Eye (tissue), 1 donor: Measurements from ENCODE around the gene C12orf76.
"Not testable (repeated sequence)": the region's sequence is repeated elsewhere in the genome, so short reads cannot be mapped to it uniquely, and the experiment has no call there.

Experiments used
- DNase-seq: peaks from one replicate; pipeline ENCODE4 v3.0.0-alpha.2; 2015

Gene C12orf76

GRCh38 chr12:110048242-110049027 lies at the start of gene C12orf76:
Gene C12orf76, minus strand, starts transcription at chr12:110048522. Its CDS starts 27 bp downstream, at chr12:110048495.
- peak; percentile 97 for DNase-seq

- peak; percentile 6 for DNase-seq
These were observed 45.4 kb upstream of the C12orf76 start for GRCh38 chr12:110093631-110094311.

- no peak for DNase-seq
These were observed 42.9 kb upstream of the C12orf76 start for GRCh38 chr12:110091136-110091711.

GRCh38 chr12:110090266-110091135 lies 42.2 kb upstream of the C12orf76 start:
- DNase-seq: no peak

GRCh38 chr12:110088936-110089335 lies 40.6 kb upstream of the C12orf76 start:
- no peak for DNase-seq

- not testable (repeated sequence) for DNase-seq
These were observed 39.9 kb upstream of the C12orf76 start for GRCh38 chr12:110088216-110088615.

- DNase-seq: no peak
These were observed 36.1 kb upstream of the C12orf76 start for GRCh38 chr12:110084314-110085015.

- DNase-seq: no peak
These were observed 32.1 kb upstream of the C12orf76 start for GRCh38 chr12:110080410-110080809.

GRCh38 chr12:110079477-110080400 lies 31.4 kb upstream of the C12orf76 start:
- DNase-seq: no peak

- no peak for DNase-seq
These were observed 29.5 kb upstream of the C12orf76 start for GRCh38 chr12:110077800-110078199.

- no peak for DNase-seq
These were observed 27.6 kb upstream of the C12orf76 start for GRCh38 chr12:110075880-110076279.

- peak; percentile 5 for DNase-seq
These were observed 25.8 kb upstream of the C12orf76 start for GRCh38 chr12:110074089-110074488.

GRCh38 chr12:110073049-110073831 lies 24.9 kb upstream of the C12orf76 start:
- DNase-seq: peak; percentile 10

GRCh38 chr12:110072636-110073035 lies 24.3 kb upstream of the C12orf76 start:
- DNase-seq: not testable (repeated sequence)

- DNase-seq: no peak
These were observed 23.6 kb upstream of the C12orf76 start for GRCh38 chr12:110071967-110072366.

GRCh38 chr12:110071504-110071903 lies 23.2 kb upstream of the C12orf76 start:
- no peak for DNase-seq

- no peak for DNase-seq
These were observed 20.3 kb upstream of the C12orf76 start for GRCh38 chr12:110068654-110069053.

GRCh38 chr12:110068115-110068514 lies 19.8 kb upstream of the C12orf76 start:
- DNase-seq: not testable (repeated sequence)

- DNase-seq: no peak
These were observed 19.2 kb upstream of the C12orf76 start for GRCh38 chr12:110067531-110067930.

- DNase-seq: no peak
These were observed 17.2 kb upstream of the C12orf76 start for GRCh38 chr12:110065540-110065939.
